ENCODE data around the gene GLTPD2.

GRCh38 chr17:4811471-4811870, 22.7 kb downstream of the GLTPD2 start:
- no peak for TF ChIP-seq CTCF (IDR thresholded peaks at IDR 0.05)
- no peak for TF ChIP-seq REST (IDR thresholded peaks at IDR 0.05; ENCODE audit: insufficient read depth in 1 of 2, low read depth in 2 of 2, low read length in 1 of 2)
- TF ChIP-seq TCF7L2 (IDR thresholded peaks at IDR 0.05; ENCODE audit: low read depth, low read length), result no peak
- TF ChIP-seq POLR2AphosphoS5 (IDR thresholded peaks at IDR 0.05; ENCODE audit: low read depth, low read length), result no peak

Measured in Panc1 (cell line).